ENCODE data around the gene ARHGAP10.
A peak's percentile ranks its signal among the peaks of the same experiment; 100 is the strongest.

ARHGAP10 gene

GRCh38 chr4:147782087-147782781 is 50.3 kb downstream of the ARHGAP10 start:
- peak; percentile 69 for DNase-seq (ENCODE audit: low read depth, low spot score)
- in situ Hi-C loops (cut with HindIII; ENCODE audit: low sequenced_read_pairs), result no loop called here
- TF ChIP-seq CTCF (IDR thresholded peaks at IDR 0.05; ENCODE audit: low read depth, low read length), result no peak
- no peak overlapping the region for H3K4me3 ChIP-seq (ENCODE audit: low read depth, low read length)

DNA sequence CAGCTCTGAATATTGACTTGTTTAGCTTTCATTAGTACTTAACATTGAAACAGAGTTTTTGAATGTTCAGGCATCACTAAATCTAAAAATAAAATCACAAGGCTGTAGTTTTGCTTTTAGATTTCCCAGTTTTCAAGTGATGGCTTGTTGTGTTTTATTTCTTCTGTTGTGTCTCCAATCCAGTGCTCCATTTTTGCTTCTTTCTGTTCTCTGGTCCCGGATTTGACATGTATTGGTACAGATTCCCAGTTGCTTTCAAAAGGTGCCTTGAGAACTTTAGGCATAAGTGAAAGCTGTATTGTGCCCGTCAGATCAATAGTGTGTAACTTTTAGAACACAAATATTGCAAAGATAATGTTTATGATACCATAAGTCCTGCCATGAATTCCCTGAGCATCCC is 53.2 kb downstream of the ARHGAP10 start:
- in situ Hi-C loops (cut with HindIII; ENCODE audit: low sequenced_read_pairs), result no loop called here
- DNase-seq (ENCODE audit: low read depth, low spot score), result no peak
- no peak for TF ChIP-seq CTCF (IDR thresholded peaks at IDR 0.05; ENCODE audit: low read depth, low read length)
- H3K4me3 ChIP-seq (ENCODE audit: low read depth, low read length), result no peak overlapping the region

GRCh38 chr4:147786031-147786430 is 54.1 kb downstream of the ARHGAP10 start:
- in situ Hi-C loops (cut with HindIII; ENCODE audit: low sequenced_read_pairs), result no loop called here

DNA sequence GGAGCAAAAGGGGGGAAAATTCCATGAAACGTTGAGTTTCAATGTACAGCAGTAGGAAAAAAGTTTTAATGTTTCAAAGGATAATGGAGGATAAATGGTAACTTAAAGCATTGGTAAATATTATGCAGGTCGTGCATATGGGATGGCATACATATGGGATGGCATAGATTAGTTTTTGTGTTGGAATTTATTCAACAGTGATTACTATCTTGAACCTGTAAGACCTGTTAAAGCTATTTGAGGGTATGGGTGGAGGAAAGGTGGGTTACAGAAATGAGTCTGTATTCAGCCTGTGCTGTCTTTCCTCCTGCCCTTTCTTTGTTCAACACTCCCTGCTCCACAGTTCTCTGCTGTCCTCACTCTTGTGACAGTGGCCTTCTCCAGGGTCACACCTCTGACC is 54.6 kb downstream of the ARHGAP10 start:
- H3K4me3 ChIP-seq (ENCODE audit: low read depth, low read length), result no peak overlapping the region
- no peak for TF ChIP-seq CTCF (IDR thresholded peaks at IDR 0.05; ENCODE audit: low read depth, low read length)
- no peak for DNase-seq (ENCODE audit: low read depth, low spot score)
- in situ Hi-C loops (cut with HindIII; ENCODE audit: low sequenced_read_pairs), result no loop called here

More at GRCh38 chr4:147786031-147786430, 54.1 kb downstream of the ARHGAP10 start:
- no peak overlapping the region for H3K4me3 ChIP-seq (ENCODE audit: low read depth, low read length)
- no peak for DNase-seq (ENCODE audit: low read depth, low spot score)
- TF ChIP-seq CTCF (IDR thresholded peaks at IDR 0.05; ENCODE audit: low read depth, low read length), result no peak

DNA sequence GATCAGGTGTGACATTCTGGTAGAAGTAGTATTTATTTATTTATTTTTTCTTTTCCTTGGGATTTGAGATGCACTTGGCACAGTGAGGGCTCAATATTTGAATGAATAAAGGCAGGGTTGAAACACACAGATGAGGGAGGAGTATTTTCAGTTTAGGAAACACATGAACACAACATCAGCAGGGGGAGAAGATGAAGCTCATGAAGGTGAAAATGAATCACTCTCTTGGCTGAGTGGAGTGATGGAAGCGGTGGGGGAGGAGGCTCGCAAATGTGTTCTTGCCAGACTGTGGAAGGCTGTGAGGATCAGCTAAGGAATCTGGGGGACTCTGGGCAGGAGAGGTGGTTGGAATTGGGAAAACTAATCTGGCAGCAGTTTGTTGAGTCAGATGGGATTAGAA is 55.3 kb downstream of the ARHGAP10 start:
- DNase-seq (ENCODE audit: low read depth, low spot score), result peak; percentile 55
- in situ Hi-C loops (cut with HindIII; ENCODE audit: low sequenced_read_pairs), result no loop called here
- no peak for TF ChIP-seq CTCF (IDR thresholded peaks at IDR 0.05; ENCODE audit: low read depth, low read length)
- H3K4me3 ChIP-seq (ENCODE audit: low read depth, low read length), result no peak overlapping the region

GRCh38 chr4:147788791-147789190 is 56.9 kb downstream of the ARHGAP10 start:
- in situ Hi-C loops (cut with HindIII; ENCODE audit: low sequenced_read_pairs), result no loop called here
- H3K4me3 ChIP-seq (ENCODE audit: low read depth, low read length), result no peak overlapping the region
- TF ChIP-seq CTCF (IDR thresholded peaks at IDR 0.05; ENCODE audit: low read depth, low read length), result no peak
- no peak for DNase-seq (ENCODE audit: low read depth, low spot score)
